Sigmoid colon (tissue), 7 donors: Measurements from ENCODE around the gene CABP2. TPM values are rescaled to one million over a fixed set of nuclear protein-coding genes. Genes with fewer than 3 reads are reported as not detected.

Experiments
- DNase-seq: peaks from one replicate; pipeline ENCODE4 v3.0.0-alpha.2; 2019
- H3K27ac ChIP-seq, 4 donors: fragments of 200-600 bp; sonication (generic); one replicate each; pipeline ENCODE4 v1.5.1; 2016 to 2019; ENCODE audit warnings: mild to moderate bottlenecking in 1 of 4
- H3K27me3 ChIP-seq, 3 donors: fragments of 200-600 bp; sonication (generic); one replicate each; pipeline ENCODE4 v1.5.1; 2019; ENCODE audit warnings: mild to moderate bottlenecking in 1 of 3
- H3K36me3 ChIP-seq, 4 donors: fragments of 200-600 bp; sonication (generic); one replicate each; pipeline ENCODE4 v1.5.1; 2016 to 2019
- H3K4me1 ChIP-seq, 4 donors: fragments of 200-600 bp; sonication (generic); one replicate each; pipeline ENCODE4 v1.5.1; 2017 to 2019
- H3K4me3 ChIP-seq, 4 donors: fragments of 200-600 bp; sonication (generic); one replicate each; pipeline ENCODE4 v1.5.1; 2017 to 2019; ENCODE audit warnings: mild to moderate bottlenecking in 2 of 4, moderate library complexity in 1 of 4
- H3K9me3 ChIP-seq, 4 donors: fragments of 200-600 bp in 3 of 4; sonication (generic) in 3 of 4; one replicate each; pipeline versions ENCODE4 v1.5.1 to v1.6.1; 2013 to 2019
- CTCF ChIP-seq, 4 experiments: fragments of 450-650 bp in 3 of 4; fragments of 200-600 bp in 1 of 4; IDR thresholded peaks; one replicate each; pipeline ENCODE4 v1.5.1; 2016 to 2019; ENCODE audit warnings: antibody characterized with exemption in 4 of 4, mild to moderate bottlenecking in 3 of 4, moderate library complexity in 2 of 4
- EP300 ChIP-seq, 4 donors: sonication (generic); formaldehyde crosslinking; IDR thresholded peaks; one replicate each; pipeline ENCODE4 v1.6.1; 2017; ENCODE audit warnings: antibody characterized with exemption in 4 of 4
- POLR2A ChIP-seq, 2 donors: fragments of 450-650 bp; IDR thresholded peaks; one replicate each; pipeline ENCODE4 v1.6.1; 2016; ENCODE audit warnings: antibody characterized with exemption in 2 of 2, mild to moderate bottlenecking in 2 of 2, moderate library complexity in 2 of 2
- POLR2AphosphoS5 ChIP-seq, 4 donors: sonication (generic); formaldehyde crosslinking; IDR thresholded peaks; one replicate each; pipeline ENCODE4 v1.6.1; 2017; ENCODE audit warnings: antibody characterized with exemption in 4 of 4
- WGBS, 2 donors: extraction: QIAGEN DNeasy Blood & Tissue Kit; methylation state at CpG; one replicate each; pipeline ENCODE4 v1.1.7; 2013; 5-methylcytosine and 5-hydroxymethylcytosine counted together
- intact Hi-C: fragments of 100-400 bp; cut with DNase I; formaldehyde crosslinking; loops from one replicate; pipeline ENCODE4 v1.15.1; 2023
- polyA plus RNA-seq, 3 donors: library from polyadenylated mRNA; stranded (reverse); fragments of 200-250 nt; gene quantifications; one replicate each; pipeline ENCODE4 v1.2.3, GENCODE V29; 2013
- total RNA-seq, 4 donors: library from RNA; depleted of rRNA; stranded (reverse); fragments of >200 nt; gene quantifications; one replicate each; pipeline ENCODE4 v1.1.0, GENCODE V29; 2016
- donor health status: healthy with polysubstance abuse.
- donor health status: Bipolar disorder and iron deficiency.
- donor health status: healthy.

Gene CABP2
- total and polyA plus RNA-seq, 7 donors = not detected

GRCh38 chr11:67500831-67501715, 22.2 kb downstream of the CABP2 start:
- TF ChIP-seq CTCF (IDR thresholded peaks at IDR 0.05) (no peak), EP300 (IDR thresholded peaks at IDR 0.05) (no peak), POLR2AphosphoS5 (IDR thresholded peaks at IDR 0.05) (no peak), POLR2A (IDR thresholded peaks at IDR 0.05) (no peak)
- H3K36me3 ChIP-seq = no peaks in the 10 kb centered on the region
- no peaks in the 10 kb centered on the region for H3K9me3 ChIP-seq
- H3K27ac ChIP-seq = no peak overlapping the region
- H3K27me3 ChIP-seq = peaks cover 9 to 43% (median 30%) of the 10 kb centered on the region in 3 donors
- no peak overlapping the region for H3K4me3 ChIP-seq
- 93 to 95% methylated on average over 9 of the region's 9 CpGs for WGBS, 2 donors
- DNase-seq = no peak
- peaks cover 0 to 30% (median 26%) of the 10 kb centered on the region in 4 donors for H3K4me1 ChIP-seq
- intact Hi-C loops = no loop called here

- no peak for DNase-seq
- 83 to 100% methylated on average over 1 of the region's 1 CpG for WGBS, 2 donors
- H3K36me3 ChIP-seq = no peaks in the 10 kb centered on the region
Measured at GRCh38 chr11:67500484-67500821, 22.8 kb downstream of the CABP2 start.

GRCh38 chr11:67499808-67500483, 23.3 kb downstream of the CABP2 start:
- intact Hi-C loops = no loop called here
- H3K9me3 ChIP-seq = no peaks in the 10 kb centered on the region
- DNase-seq = no peak

More at GRCh38 chr11:67500484-67500821, 22.8 kb downstream of the CABP2 start:
- Histone ChIP-seq H3K27me3 (peaks cover 9 to 43% (median 30%) of the 10 kb centered on the region in 3 donors), H3K4me1 (peaks cover 0 to 24% (median 20%) of the 10 kb centered on the region in 4 donors), H3K27ac (no peak overlapping the region), H3K4me3 (no peak overlapping the region), H3K9me3 (no peaks in the 10 kb centered on the region)
- TF ChIP-seq EP300 (IDR thresholded peaks at IDR 0.05) (no peak), CTCF (IDR thresholded peaks at IDR 0.05) (no peak), POLR2AphosphoS5 (IDR thresholded peaks at IDR 0.05) (no peak), POLR2A (IDR thresholded peaks at IDR 0.05) (no peak)
- intact Hi-C loops = no loop called here

GRCh38 chr11:67498544-67498972, 24.7 kb downstream of the CABP2 start:
- no peak for DNase-seq
- Histone ChIP-seq H3K36me3 (peaks cover 0 to 6% (median 0%) of the 10 kb centered on the region in 4 donors), H3K27ac (no peak overlapping the region), H3K9me3 (no peaks in the 10 kb centered on the region), H3K4me1 (peaks cover 0 to 5% (median 2%) of the 10 kb centered on the region in 4 donors), H3K4me3 (no peak overlapping the region), H3K27me3 (peaks cover 0 to 25% (median 13%) of the 10 kb centered on the region in 3 donors)
- TF ChIP-seq POLR2AphosphoS5 (IDR thresholded peaks at IDR 0.05) = no peak
- no peak for TF ChIP-seq EP300 (IDR thresholded peaks at IDR 0.05)
- no peak for TF ChIP-seq CTCF (IDR thresholded peaks at IDR 0.05)
- TF ChIP-seq POLR2A (IDR thresholded peaks at IDR 0.05) = no peak
- intact Hi-C loops = no loop called here
- WGBS, 2 donors = 92 to 94% methylated on average over 21 of the region's 21 CpGs

More at GRCh38 chr11:67499808-67500483, 23.3 kb downstream of the CABP2 start:
- TF ChIP-seq POLR2A (IDR thresholded peaks at IDR 0.05) (no peak), CTCF (IDR thresholded peaks at IDR 0.05) (no peak), POLR2AphosphoS5 (IDR thresholded peaks at IDR 0.05) (no peak), EP300 (IDR thresholded peaks at IDR 0.05) (no peak)
- Histone ChIP-seq H3K27me3 (peaks cover 9 to 39% (median 27%) of the 10 kb centered on the region in 3 donors), H3K27ac (no peak overlapping the region), H3K4me3 (no peak overlapping the region), H3K4me1 (peaks cover 0 to 19% (median 15%) of the 10 kb centered on the region in 4 donors), H3K36me3 (no peaks in the 10 kb centered on the region)
- 97% methylated on average over 26 of the region's 26 CpGs for WGBS, 2 donors
